Activated T-cell treated with anti-CD3 and anti-CD28 coated beads for 1 hour (primary cell): ENCODE results near the gene CYP26B1.

Experiments used
- DNase-seq: peaks from one replicate; pipeline ENCODE4 v3.0.0-alpha.2; 2020; ENCODE audit warnings: low read depth

Gene CYP26B1

GRCh38 chr2:72155151-72155550 is 7.5 kb upstream of the CYP26B1 start:
- no peak for DNase-seq

- DNase-seq: no peak
Observed at GRCh38 chr2:72154386-72154975, 6.8 kb upstream of the CYP26B1 start.

GRCh38 chr2:72153924-72154323 is 6.3 kb upstream of the CYP26B1 start:
- no peak for DNase-seq

- DNase-seq: no peak
Observed at GRCh38 chr2:72153026-72153791, 5.5 kb upstream of the CYP26B1 start.

GRCh38 chr2:72150861-72151356 is 3.2 kb upstream of the CYP26B1 start:
- no peak for DNase-seq

GRCh38 chr2:72150157-72150860 is 2.6 kb upstream of the CYP26B1 start:
- DNase-seq: peak; percentile 53

GRCh38 chr2:72149556-72150156 is 2.0 kb upstream of the CYP26B1 start:
- DNase-seq: no peak

- no peak for DNase-seq
Observed at GRCh38 chr2:72148837-72149555, 1.3 kb upstream of the CYP26B1 start.

- DNase-seq: no peak
Observed at GRCh38 chr2:72148003-72148836, 558 bp upstream of the CYP26B1 start.

GRCh38 chr2:72146347-72147302 is 1.0 kb downstream of the CYP26B1 start:
- DNase-seq: no peak

- no peak for DNase-seq
Observed at GRCh38 chr2:72145658-72146329, 1.9 kb downstream of the CYP26B1 start.

GRCh38 chr2:72145289-72145657 is 2.4 kb downstream of the CYP26B1 start:
- DNase-seq: no peak

GRCh38 chr2:72144632-72145288 is 2.9 kb downstream of the CYP26B1 start:
- DNase-seq: no peak

GRCh38 chr2:72144274-72144631 is 3.4 kb downstream of the CYP26B1 start:
- no peak for DNase-seq

- DNase-seq: no peak
Observed at GRCh38 chr2:72143441-72144273, 4.0 kb downstream of the CYP26B1 start.

- no peak for DNase-seq
Observed at GRCh38 chr2:72142570-72143440, 4.9 kb downstream of the CYP26B1 start.

GRCh38 chr2:72141881-72142451 is 5.7 kb downstream of the CYP26B1 start:
- DNase-seq: no peak
